ENCODE measurements around the gene AAGAB. TPM values are rescaled to one million over a fixed set of nuclear protein-coding genes. Genes with fewer than 3 reads are reported as not detected.
A peak's percentile ranks its signal among the peaks of the same experiment; 100 is the strongest.

The AAGAB gene
- total and polyA plus RNA-seq, 7 experiments from 2014 or later = 19.5 to 47.8 (median 25.7) TPM

GRCh38 chr15:67199391-67199790 lies 55.1 kb downstream of the AAGAB start:
- Histone ChIP-seq H3K4me3 (ENCODE audit: low read length) (no peak overlapping the region), H3K9me3 (ENCODE audit: control insufficient read depth in 2 of 3, low read length in 3 of 3) (no peaks in the 10 kb centered on the region), H3K36me3 (ENCODE audit: control insufficient read depth in 2 of 3, insufficient read depth in 3 of 3, low read length in 3 of 3) (peaks cover 0 to 31% (median 9%) of the 10 kb centered on the region in 3 experiments), H3K4me1 (ENCODE audit: control insufficient read depth in 2 of 2, insufficient read depth in 2 of 2, low read length in 2 of 2) (peaks cover 0 to 4% of the 10 kb centered on the region in 2 donors), H3K27me3 (ENCODE audit: control insufficient read depth in 2 of 2, insufficient read depth in 2 of 2, low read length in 2 of 2) (no peaks in the 10 kb centered on the region), H3K27ac (ENCODE audit: low read depth, low read length) (no peak overlapping the region)
- ATAC-seq (no peak), DNase-seq (no peak)
- peaks cover 8 to 63% (median 38%) of the 10 kb centered on the region in 5 donors for H3K36me3 Mint-ChIP-seq
- H3K9me3 Mint-ChIP-seq = no peaks in the 10 kb centered on the region
- peaks cover 5 to 31% (median 13%) of the 10 kb centered on the region in 7 donors for H3K4me1 Mint-ChIP-seq
- POLR2A ChIA-PET = no interaction called here
- no peak overlapping the region for H3K4me3 Mint-ChIP-seq
- intact Hi-C loops (cut with micrococcal nuclease) = no loop called here
- CTCF ChIA-PET = interaction anchor here (1.2 kb wide), 1 partner anchor 252 kb away, joined by 3 read pairs; no protein-coding TSS in a partner anchor
- no peaks in the 10 kb centered on the region for H3K27me3 Mint-ChIP-seq
- H3K27ac Mint-ChIP-seq = peak overlapping the region in 3 of 9 donors; percentile 13 to 38 (median 13)

- CTCF ChIA-PET = interaction anchor here (0.6 to 1.2 kb wide), 2 partner anchors 55 to 251 kb away, joined by 3 to 7 read pairs; no protein-coding TSS in a partner anchor
- H3K27me3 Mint-ChIP-seq = no peaks in the 10 kb centered on the region
- H3K9me3 Mint-ChIP-seq = peaks cover 0 to under 1% (median 0%) of the 10 kb centered on the region in 11 donors
- DNase-seq (no peak), ATAC-seq (peak; percentile 49)
- peak overlapping the region in 1 of 10 donors; percentile 38 for H3K4me3 Mint-ChIP-seq
- Histone ChIP-seq H3K4me1 (ENCODE audit: control insufficient read depth in 2 of 2, insufficient read depth in 2 of 2, low read length in 2 of 2) (peaks cover 0 to 4% of the 10 kb centered on the region in 2 donors), H3K27ac (ENCODE audit: low read depth, low read length) (no peak overlapping the region), H3K36me3 (ENCODE audit: control insufficient read depth in 2 of 3, insufficient read depth in 3 of 3, low read length in 3 of 3) (peaks cover 0 to 28% (median 5%) of the 10 kb centered on the region in 3 experiments), H3K4me3 (ENCODE audit: low read length) (no peak overlapping the region), H3K27me3 (ENCODE audit: control insufficient read depth in 2 of 2, insufficient read depth in 2 of 2, low read length in 2 of 2) (no peaks in the 10 kb centered on the region), H3K9me3 (ENCODE audit: control insufficient read depth in 2 of 3, low read length in 3 of 3) (no peaks in the 10 kb centered on the region)
- peak overlapping the region; percentile 15 to 85 (median 63) for H3K27ac Mint-ChIP-seq
- peaks cover 4 to 64% (median 37%) of the 10 kb centered on the region in 5 donors for H3K36me3 Mint-ChIP-seq
- peaks cover 5 to 34% (median 10%) of the 10 kb centered on the region in 7 donors for H3K4me1 Mint-ChIP-seq
- POLR2A ChIA-PET = interaction anchor here (0.6 kb wide), 1 partner anchor 47 kb away, joined by 3 read pairs; no protein-coding TSS in a partner anchor
- intact Hi-C loops (cut with micrococcal nuclease) = no loop called here
Observed at GRCh38 chr15:67198157-67198754, 56.2 kb downstream of the AAGAB start.

- Mint-ChIP-seq H3K36me3 (peaks cover 0 to 65% (median 31%) of the 10 kb centered on the region in 5 donors), H3K27me3 (no peaks in the 10 kb centered on the region), H3K4me3 (no peak overlapping the region), H3K9me3 (peaks cover 0 to 1% (median 0%) of the 10 kb centered on the region in 11 donors), H3K27ac (peak overlapping the region; percentile 1 to 76 (median 62)), H3K4me1 (peaks cover 5 to 34% (median 10%) of the 10 kb centered on the region in 7 donors)
- ATAC-seq (no peak), DNase-seq (no peak)
- ChIA-PET CTCF (no interaction called here), POLR2A (no interaction called here)
- no peak overlapping the region for H3K27ac ChIP-seq (ENCODE audit: low read depth, low read length)
- H3K9me3 ChIP-seq (ENCODE audit: control insufficient read depth in 2 of 3, low read length in 3 of 3) = no peaks in the 10 kb centered on the region
- peaks cover 0 to 4% of the 10 kb centered on the region in 2 donors for H3K4me1 ChIP-seq (ENCODE audit: control insufficient read depth in 2 of 2, insufficient read depth in 2 of 2, low read length in 2 of 2)
- intact Hi-C loops (cut with micrococcal nuclease) = no loop called here
- H3K27me3 ChIP-seq (ENCODE audit: control insufficient read depth in 2 of 2, insufficient read depth in 2 of 2, low read length in 2 of 2) = no peaks in the 10 kb centered on the region
- peaks cover 0 to 19% (median 5%) of the 10 kb centered on the region in 3 experiments for H3K36me3 ChIP-seq (ENCODE audit: control insufficient read depth in 2 of 3, insufficient read depth in 3 of 3, low read length in 3 of 3)
- H3K4me3 ChIP-seq (ENCODE audit: low read length) = no peak overlapping the region
Observed at GRCh38 chr15:67197364-67197695, 57.1 kb downstream of the AAGAB start.

- CTCF ChIA-PET = no interaction called here
- Mint-ChIP-seq H3K27me3 (no peaks in the 10 kb centered on the region), H3K4me3 (no peak overlapping the region), H3K36me3 (peaks cover 0 to 63% (median 34%) of the 10 kb centered on the region in 5 donors), H3K27ac (peak overlapping the region in 8 of 9 donors; percentile 37 to 77 (median 66)), H3K4me1 (peaks cover 5 to 37% (median 10%) of the 10 kb centered on the region in 7 donors), H3K9me3 (peaks cover 0 to 1% (median 0%) of the 10 kb centered on the region in 11 donors)
- intact Hi-C loops (cut with micrococcal nuclease) = no loop called here
- Histone ChIP-seq H3K27ac (ENCODE audit: low read depth, low read length) (no peak overlapping the region), H3K9me3 (ENCODE audit: control insufficient read depth in 2 of 3, low read length in 3 of 3) (no peaks in the 10 kb centered on the region), H3K4me3 (ENCODE audit: low read length) (no peak overlapping the region), H3K4me1 (ENCODE audit: control insufficient read depth in 2 of 2, insufficient read depth in 2 of 2, low read length in 2 of 2) (peaks cover 0 to 4% of the 10 kb centered on the region in 2 donors), H3K36me3 (ENCODE audit: control insufficient read depth in 2 of 3, insufficient read depth in 3 of 3, low read length in 3 of 3) (peaks cover 0 to 14% (median 4%) of the 10 kb centered on the region in 3 experiments), H3K27me3 (ENCODE audit: control insufficient read depth in 2 of 2, insufficient read depth in 2 of 2, low read length in 2 of 2) (no peaks in the 10 kb centered on the region)
- ATAC-seq = no peak
- POLR2A ChIA-PET = interaction anchor here (0.8 kb wide), 1 partner anchor 10 kb away, joined by 3 read pairs; no protein-coding TSS in a partner anchor
- DNase-seq = no peak
Observed at GRCh38 chr15:67196672-67197363, 57.6 kb downstream of the AAGAB start.

- no peaks in the 10 kb centered on the region for H3K9me3 ChIP-seq (ENCODE audit: control insufficient read depth in 2 of 3, low read length in 3 of 3)
- CTCF ChIA-PET = no interaction called here
- Mint-ChIP-seq H3K9me3 (peaks cover 0 to 1% (median 0%) of the 10 kb centered on the region in 11 donors), H3K4me1 (peaks cover 5 to 35% (median 10%) of the 10 kb centered on the region in 7 donors), H3K27ac (peak overlapping the region in 4 of 9 donors; percentile 3 to 77 (median 41)), H3K36me3 (peaks cover 0 to 60% (median 29%) of the 10 kb centered on the region in 5 donors), H3K27me3 (no peaks in the 10 kb centered on the region), H3K4me3 (no peak overlapping the region)
- DNase-seq (no peak), ATAC-seq (no peak)
- H3K27ac ChIP-seq (ENCODE audit: low read depth, low read length) = no peak overlapping the region
- H3K36me3 ChIP-seq (ENCODE audit: control insufficient read depth in 2 of 3, insufficient read depth in 3 of 3, low read length in 3 of 3) = peaks cover 0 to 12% (median 9%) of the 10 kb centered on the region in 3 experiments
- no peaks in the 10 kb centered on the region for H3K27me3 ChIP-seq (ENCODE audit: control insufficient read depth in 2 of 2, insufficient read depth in 2 of 2, low read length in 2 of 2)
- peaks cover 0 to 4% of the 10 kb centered on the region in 2 donors for H3K4me1 ChIP-seq (ENCODE audit: control insufficient read depth in 2 of 2, insufficient read depth in 2 of 2, low read length in 2 of 2)
- intact Hi-C loops (cut with micrococcal nuclease) = no loop called here
- H3K4me3 ChIP-seq (ENCODE audit: low read length) = no peak overlapping the region
- POLR2A ChIA-PET = interaction anchor here (0.8 kb wide), 1 partner anchor 9 kb away, joined by 3 read pairs; no protein-coding TSS in a partner anchor
Observed at GRCh38 chr15:67196222-67196621, 58.2 kb downstream of the AAGAB start.

- ATAC-seq = no peak
- peaks cover 0 to 20% (median 11%) of the 10 kb centered on the region in 3 experiments for H3K36me3 ChIP-seq (ENCODE audit: control insufficient read depth in 2 of 3, insufficient read depth in 3 of 3, low read length in 3 of 3)
- no peaks in the 10 kb centered on the region for H3K9me3 ChIP-seq (ENCODE audit: control insufficient read depth in 2 of 3, low read length in 3 of 3)
- peak overlapping the region in 7 of 9 donors; percentile 1 to 78 (median 54) for H3K27ac Mint-ChIP-seq
- POLR2A ChIA-PET = no interaction called here
- no peaks in the 10 kb centered on the region for H3K27me3 ChIP-seq (ENCODE audit: control insufficient read depth in 2 of 2, insufficient read depth in 2 of 2, low read length in 2 of 2)
- CTCF ChIA-PET = no interaction called here
- no peak for DNase-seq
- H3K4me1 Mint-ChIP-seq = peaks cover 5 to 35% (median 10%) of the 10 kb centered on the region in 7 donors
- no peaks in the 10 kb centered on the region for H3K27me3 Mint-ChIP-seq
- H3K36me3 Mint-ChIP-seq = peaks cover 0 to 60% (median 29%) of the 10 kb centered on the region in 5 donors
- no peak overlapping the region for H3K4me3 ChIP-seq (ENCODE audit: low read length)
- intact Hi-C loops (cut with micrococcal nuclease) = no loop called here
- no peak overlapping the region for H3K27ac ChIP-seq (ENCODE audit: low read depth, low read length)
- H3K4me1 ChIP-seq (ENCODE audit: control insufficient read depth in 2 of 2, insufficient read depth in 2 of 2, low read length in 2 of 2) = peaks cover 0 to 4% of the 10 kb centered on the region in 2 donors
- peaks cover 0 to 1% (median 0%) of the 10 kb centered on the region in 11 donors for H3K9me3 Mint-ChIP-seq
- H3K4me3 Mint-ChIP-seq = no peak overlapping the region
Observed at GRCh38 chr15:67195305-67195704, 59.2 kb downstream of the AAGAB start.

Data from naive thymus-derived CD4-positive, alpha-beta T cell (primary cell).